GM12872 (cell line): Measurements from ENCODE around the gene MACROD2.

ENCODE experiments used
- TF ChIP-seq, protein P1 (sequence below): IDR thresholded peaks from 3 replicates; pipeline ENCODE4 v1.5.1; 2011; ENCODE audit warnings: low read depth, mild to moderate bottlenecking, low read length, moderate library complexity; ENCODE audit not compliant: insufficient read depth

The MACROD2 gene

DNA sequence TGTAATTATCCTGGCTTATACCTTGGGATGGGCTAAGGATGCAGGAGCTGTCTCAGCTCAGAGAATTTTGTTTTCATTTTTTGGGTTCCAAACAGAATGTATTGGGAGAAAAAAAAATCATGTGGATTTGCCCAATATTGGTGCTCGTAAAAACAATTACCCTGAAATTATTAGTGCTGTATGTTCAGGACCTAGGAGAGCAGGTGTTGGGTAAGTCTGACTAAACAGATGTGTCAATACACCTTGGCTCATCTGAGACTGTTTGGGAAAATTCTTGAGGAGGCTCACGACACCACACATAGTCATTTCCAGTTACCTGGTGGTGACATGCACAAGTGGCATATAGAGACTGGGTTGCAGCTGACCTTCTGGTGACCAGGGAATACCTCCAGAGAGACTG, 1144.2 kb downstream of the MACROD2 start:
- TF ChIP-seq, protein P1, sequence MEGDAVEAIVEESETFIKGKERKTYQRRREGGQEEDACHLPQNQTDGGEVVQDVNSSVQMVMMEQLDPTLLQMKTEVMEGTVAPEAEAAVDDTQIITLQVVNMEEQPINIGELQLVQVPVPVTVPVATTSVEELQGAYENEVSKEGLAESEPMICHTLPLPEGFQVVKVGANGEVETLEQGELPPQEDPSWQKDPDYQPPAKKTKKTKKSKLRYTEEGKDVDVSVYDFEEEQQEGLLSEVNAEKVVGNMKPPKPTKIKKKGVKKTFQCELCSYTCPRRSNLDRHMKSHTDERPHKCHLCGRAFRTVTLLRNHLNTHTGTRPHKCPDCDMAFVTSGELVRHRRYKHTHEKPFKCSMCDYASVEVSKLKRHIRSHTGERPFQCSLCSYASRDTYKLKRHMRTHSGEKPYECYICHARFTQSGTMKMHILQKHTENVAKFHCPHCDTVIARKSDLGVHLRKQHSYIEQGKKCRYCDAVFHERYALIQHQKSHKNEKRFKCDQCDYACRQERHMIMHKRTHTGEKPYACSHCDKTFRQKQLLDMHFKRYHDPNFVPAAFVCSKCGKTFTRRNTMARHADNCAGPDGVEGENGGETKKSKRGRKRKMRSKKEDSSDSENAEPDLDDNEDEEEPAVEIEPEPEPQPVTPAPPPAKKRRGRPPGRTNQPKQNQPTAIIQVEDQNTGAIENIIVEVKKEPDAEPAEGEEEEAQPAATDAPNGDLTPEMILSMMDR = no peak

DNA sequence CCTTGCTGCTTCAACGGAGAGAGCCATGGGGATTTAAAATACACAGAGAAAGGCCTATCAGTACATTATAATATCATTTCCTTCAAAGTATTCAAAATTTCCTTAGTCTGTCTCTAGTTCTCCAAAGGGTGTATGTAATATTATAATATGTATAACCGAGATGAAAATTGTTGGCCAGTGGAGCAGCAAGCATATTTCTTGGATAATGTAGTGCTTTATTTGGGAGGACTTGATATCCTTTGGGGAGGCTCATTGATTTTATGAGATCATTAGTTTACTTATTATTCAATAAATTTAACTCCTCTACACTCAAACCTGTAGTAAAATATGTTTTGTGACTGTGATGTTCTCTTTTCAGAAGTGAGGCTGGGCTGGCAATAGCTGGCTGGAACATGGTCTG, 1145.0 kb downstream of the MACROD2 start:
- TF ChIP-seq, protein P1 = no peak

DNA sequence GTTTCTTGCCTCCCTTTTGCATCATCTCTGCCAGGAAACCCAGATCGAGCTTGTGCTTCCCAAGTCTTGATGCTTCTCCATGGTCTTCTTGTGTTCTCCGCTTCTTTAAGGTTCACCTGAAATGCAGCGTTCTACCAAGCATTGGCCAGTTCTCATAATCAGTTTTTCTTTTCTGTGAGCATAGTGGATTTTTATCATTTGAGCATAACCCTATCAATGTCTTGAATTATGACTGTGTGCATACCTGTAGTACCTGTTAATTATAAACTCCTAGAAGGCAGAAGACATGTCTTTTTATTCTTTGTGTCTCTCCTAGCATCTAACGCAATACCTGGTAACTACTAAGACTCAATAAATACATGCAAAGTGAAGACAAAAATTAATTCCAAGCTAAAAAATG, 1146.5 kb downstream of the MACROD2 start:
- TF ChIP-seq, protein P1 = no peak

DNA sequence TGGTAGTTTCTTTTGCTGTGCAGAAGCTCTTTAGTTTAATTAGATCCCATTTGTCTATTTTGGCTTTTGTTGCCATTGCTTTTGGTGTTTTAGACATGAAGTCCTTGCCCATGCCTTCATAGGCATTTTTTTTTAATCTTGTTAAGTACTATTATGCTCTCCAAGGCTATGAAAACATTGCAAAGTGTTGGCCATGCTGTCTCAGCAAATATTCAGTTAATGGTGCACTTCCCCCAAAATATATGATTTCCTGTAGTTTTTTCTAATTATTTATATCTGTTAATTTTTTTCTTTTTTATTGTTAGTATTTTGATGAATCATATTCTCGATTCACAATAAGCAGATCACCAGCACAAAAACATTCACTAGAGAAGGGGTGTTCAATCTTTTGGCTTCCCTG, 1148.2 kb downstream of the MACROD2 start:
- TF ChIP-seq, protein P1 = no peak

DNA sequence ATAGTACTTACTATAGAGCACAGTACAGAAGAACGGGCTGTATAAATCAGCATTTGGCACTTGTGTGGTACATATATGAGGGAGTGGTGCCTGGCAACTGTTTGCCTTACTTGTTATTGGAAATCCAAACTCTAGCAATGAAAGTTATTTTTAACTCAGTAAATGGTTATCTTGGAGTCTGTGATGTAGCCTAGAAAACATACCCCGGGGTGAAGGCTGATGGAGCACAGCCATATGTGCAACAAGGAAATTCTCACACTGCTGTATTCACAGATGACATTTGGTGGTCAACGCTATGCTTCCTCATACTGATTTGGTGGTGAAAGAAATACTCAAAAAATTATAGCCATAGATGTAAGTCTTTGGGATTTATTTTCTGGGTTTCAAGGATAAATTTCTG, 1149.6 kb downstream of the MACROD2 start:
- TF ChIP-seq, protein P1 = no peak

DNA sequence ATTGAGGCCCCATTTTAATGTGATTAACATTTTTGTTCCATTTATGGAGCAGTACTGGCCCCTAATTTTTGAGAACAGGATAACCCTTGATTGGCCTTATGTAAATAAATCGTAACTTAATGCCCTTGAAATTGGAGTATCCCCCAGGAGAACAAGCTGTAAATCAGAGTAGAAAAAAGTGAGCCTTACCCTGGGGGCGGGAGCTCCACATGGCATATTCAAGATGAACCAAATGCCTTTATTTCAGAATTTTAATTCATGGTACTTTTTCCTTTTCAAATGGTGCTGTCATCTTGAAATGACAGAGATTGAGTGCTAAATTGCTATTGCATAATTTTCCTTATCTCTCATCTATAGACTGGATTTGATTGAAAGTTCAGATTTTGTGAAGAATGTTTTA, 1151.6 kb downstream of the MACROD2 start:
- TF ChIP-seq, protein P1 = no peak

DNA sequence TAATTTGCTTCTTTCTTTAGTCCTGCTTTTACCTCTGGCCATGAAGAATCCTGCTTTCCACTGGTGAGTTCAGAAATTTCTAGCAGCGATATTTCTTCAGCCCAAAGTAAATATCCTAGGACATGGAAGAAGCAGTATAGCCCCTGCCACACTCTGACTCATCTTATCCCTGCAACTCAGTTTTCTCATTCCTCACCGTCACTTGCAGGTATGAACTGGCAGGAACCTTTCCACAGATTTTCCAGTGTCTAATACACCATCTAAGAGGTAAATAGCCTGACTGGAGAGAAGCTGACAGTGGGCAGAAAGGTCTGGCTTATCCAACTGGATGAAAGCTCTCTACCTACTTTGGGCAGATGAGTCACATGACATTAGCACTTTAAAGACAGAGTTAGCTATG, 1158.8 kb downstream of the MACROD2 start:
- TF ChIP-seq, protein P1 = no peak
